Uterus (tissue), 2 donors: Measurements from ENCODE around the gene DENND1A.

Experiments used
- POLR2A ChIP-seq, 2 donors: fragments of 450-650 bp; IDR thresholded peaks; one replicate each; pipeline ENCODE4 v1.6.1; 2016; ENCODE audit warnings: antibody characterized with exemption in 2 of 2, mild to moderate bottlenecking in 1 of 2, moderate library complexity in 1 of 2
- TF ChIP-seq, protein P1 (sequence below), 4 experiments: fragments of 200-600 bp in 2 of 4; fragments of 450-650 bp in 2 of 4; sonication (generic) in 2 of 4; IDR thresholded peaks; one replicate each; pipeline ENCODE4 v1.5.1; 2016 to 2019; ENCODE audit warnings: antibody characterized with exemption in 4 of 4, mild to moderate bottlenecking in 2 of 4, moderate library complexity in 1 of 4

DNA sequence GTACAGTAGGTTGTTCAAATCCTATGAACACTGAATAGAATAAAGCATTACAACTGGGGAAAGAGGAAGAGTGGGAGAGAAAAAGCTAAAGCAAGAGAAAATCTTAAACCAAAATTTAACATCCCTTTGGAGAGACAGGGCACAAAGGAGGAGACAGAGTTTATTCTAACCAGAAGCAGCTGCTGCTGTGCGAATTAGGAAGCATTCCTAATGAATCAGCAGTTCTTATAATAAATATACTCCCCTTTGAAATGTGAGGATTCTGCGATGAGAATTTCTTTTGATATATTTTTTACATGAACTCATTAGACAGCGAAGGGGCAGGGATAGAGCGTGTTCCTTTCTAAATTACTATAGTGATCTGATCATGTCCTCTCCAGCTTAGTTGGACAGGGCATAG lies 233.4 kb downstream of the DENND1A start:
- TF ChIP-seq, protein P1, sequence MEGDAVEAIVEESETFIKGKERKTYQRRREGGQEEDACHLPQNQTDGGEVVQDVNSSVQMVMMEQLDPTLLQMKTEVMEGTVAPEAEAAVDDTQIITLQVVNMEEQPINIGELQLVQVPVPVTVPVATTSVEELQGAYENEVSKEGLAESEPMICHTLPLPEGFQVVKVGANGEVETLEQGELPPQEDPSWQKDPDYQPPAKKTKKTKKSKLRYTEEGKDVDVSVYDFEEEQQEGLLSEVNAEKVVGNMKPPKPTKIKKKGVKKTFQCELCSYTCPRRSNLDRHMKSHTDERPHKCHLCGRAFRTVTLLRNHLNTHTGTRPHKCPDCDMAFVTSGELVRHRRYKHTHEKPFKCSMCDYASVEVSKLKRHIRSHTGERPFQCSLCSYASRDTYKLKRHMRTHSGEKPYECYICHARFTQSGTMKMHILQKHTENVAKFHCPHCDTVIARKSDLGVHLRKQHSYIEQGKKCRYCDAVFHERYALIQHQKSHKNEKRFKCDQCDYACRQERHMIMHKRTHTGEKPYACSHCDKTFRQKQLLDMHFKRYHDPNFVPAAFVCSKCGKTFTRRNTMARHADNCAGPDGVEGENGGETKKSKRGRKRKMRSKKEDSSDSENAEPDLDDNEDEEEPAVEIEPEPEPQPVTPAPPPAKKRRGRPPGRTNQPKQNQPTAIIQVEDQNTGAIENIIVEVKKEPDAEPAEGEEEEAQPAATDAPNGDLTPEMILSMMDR (IDR thresholded peaks at IDR 0.05): no peak
- no peak for TF ChIP-seq POLR2A (IDR thresholded peaks at IDR 0.05)
